Activated CD4-positive, alpha-beta T cell treated with anti-CD3 and anti-CD28 coated beads, Interleukin-2, Interleukin-6, amounts not matched to agents 100 ng/mL and 50 ng/mL, durations not matched to agents 16 hours and 8 hours (primary cell): Measurements from ENCODE around the gene ALS2.
"Not testable (repeated sequence)": the region's sequence is repeated elsewhere in the genome, so short reads cannot be mapped to it uniquely, and the experiment has no call there.

Experiments used
- DNase-seq: peaks from one replicate; pipeline ENCODE4 v3.0.0-alpha.2; 2020

The ALS2 gene

DNA sequence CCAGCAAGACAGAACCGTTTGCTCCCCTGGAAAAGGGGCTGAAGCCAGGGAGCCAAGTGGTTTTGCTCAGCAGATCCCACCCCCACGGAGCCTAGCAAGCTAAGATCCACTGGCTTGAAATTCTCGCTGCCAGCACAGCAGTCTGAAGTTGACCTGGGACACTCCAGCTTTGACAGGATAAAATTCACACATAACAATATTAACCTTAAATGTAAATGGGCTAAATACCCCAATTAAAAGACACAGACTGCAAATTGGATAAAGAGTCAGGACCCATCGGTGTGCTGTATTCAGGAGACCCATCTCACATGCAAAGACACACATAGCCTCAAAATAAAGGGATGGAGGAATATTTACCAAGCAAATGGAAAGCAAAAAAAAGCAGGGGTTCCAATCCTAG is 109.5 kb downstream of the ALS2 start:
- not testable (repeated sequence) for DNase-seq

DNA sequence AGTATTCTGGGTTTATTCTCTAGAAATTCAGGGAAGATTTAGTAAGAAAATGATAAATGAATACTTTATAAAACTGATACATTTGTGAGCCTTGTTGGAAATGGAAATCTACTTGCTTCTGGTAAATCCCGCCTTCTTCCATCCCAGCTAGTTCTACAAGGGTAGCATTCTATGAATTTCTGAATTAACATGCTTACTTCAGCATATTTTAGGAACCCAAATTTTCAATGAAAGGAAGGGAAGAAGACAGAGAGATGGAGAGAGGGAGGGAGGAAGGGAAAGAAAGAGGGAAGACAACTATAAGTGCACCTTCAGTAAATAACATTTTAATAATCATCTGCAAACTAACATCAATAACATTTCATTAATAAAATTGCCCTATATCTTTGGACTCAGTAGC is 110.9 kb downstream of the ALS2 start:
- no peak for DNase-seq

DNA sequence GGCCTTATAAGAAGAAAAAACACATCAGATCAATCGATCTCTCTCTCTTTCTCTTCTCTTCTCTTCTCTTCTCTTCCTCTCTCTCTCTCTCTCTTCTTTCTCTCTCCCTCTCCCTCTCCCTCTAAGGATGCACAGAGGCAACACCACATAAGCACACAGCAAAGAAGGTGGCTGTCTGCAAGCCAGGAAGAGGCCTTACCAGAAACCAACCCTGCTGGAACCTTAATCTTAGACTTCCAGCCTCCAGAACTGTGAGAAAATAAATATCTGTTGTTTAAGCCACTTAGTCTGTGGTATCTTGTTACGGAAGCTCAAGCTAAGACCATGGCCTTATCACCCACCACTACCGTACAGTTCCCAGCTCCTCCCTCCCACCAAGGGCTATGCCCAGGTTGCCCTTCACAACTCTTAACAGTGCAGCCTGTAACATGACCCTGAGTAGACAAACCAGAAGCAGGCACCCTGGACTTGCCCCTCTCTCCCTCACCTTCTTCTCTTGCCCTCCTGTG is 112.3 kb downstream of the ALS2 start:
- no peak for DNase-seq

DNA sequence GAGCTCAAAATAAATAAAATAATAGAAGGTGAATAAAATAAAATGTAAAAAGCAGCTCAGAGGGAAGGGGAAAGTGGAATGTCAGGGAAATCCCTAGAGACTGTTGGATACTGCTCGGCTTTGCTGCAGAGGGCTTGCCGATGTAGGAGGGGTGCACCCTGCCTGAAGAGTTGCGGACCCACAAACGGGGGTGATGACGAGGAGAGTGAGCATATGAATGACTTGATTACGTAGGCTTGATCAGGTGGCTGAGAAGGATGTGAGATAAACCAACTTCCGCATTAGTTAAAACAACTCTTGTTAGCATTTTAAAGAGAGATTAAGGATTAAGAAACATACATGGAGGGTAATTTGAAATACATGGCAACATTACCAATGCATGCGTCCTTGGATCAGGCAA is 116.4 kb downstream of the ALS2 start:
- DNase-seq = no peak

DNA sequence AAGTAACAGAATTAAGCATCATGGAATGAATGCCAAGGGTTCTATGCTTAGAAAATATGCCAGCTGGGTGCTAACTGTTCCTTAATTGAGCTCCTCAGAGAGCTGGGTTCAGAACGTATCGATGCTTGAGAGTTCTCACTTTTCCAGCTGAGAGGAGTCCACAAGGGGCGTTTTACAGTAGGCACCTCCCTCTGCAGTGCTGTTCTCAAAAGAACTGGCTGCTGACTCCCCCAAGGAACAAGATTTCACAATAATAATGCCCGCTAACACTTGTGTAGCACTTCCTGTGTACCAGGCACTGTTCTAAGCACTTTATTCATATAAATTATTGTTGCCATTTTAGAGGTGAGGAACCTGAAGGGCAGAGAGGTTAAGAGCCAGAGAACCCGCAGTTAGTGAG is 119.4 kb downstream of the ALS2 start:
- no peak for DNase-seq

DNA sequence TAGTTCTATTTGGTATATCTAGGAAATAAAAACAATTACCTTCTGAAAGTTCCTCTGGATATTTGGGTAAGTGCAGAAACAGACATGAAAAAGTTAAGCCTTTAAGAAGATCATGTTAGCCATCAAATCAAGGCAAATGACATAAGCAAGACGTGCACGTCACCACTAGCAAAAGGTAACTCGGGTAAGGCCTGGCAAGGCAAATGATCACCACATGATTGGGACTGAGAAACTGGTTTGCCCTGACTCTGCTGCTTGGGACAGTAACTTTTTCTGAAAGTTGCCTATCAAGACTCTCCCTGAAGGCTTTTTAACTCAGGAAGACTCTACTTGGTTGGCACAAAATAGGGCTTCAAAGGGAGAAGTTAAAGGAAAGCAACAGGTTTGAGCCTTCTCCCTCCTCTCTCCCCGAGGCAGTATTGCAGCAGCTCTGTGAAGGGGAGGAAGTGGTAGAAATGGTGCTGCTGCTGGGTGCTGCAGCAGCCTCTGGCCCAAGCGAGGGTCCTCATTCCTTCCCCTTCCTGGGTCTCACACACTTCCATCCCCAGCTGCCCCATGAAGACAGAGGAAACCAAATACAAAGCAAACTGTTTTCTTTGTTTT is 120.3 kb downstream of the ALS2 start:
- no peak for DNase-seq

DNA sequence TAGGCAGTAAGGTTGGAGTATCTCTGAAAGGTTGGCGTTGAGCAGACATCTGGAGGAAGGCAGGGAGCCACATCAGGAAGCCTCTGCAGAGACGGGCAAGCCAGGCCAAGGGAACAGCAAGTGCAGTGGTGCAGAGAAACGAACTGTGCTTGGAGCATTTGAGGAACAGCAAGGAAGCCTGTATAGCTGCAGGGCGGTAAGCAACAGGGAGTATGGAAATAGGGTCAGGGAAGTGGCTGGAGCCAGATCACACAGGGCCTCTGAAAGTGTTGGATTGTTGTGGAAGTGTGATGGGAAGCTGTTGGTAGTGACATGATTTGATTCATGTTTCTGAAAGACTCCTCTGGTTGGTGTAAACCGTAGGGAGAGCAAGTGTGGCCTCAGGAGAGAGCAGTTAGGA is 124.0 kb downstream of the ALS2 start:
- no peak for DNase-seq

DNA sequence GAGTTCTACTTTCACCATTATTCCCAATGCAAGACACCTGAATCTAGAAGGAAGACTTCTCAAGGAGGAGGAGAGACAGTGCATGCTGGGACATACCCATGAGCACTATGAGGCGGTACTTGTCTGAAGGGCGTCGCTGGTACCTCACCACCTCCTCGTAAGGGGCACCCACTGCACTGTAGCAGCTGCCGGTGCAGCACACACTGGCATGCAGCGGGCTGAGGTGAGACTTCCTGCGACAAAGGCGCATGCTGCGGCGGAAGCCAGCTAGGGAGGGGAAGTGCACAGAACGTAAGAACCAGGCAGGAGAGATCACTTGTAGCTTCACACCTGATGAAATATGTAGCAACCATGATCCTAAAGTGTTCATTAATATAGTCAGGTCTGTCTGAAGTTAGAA is 124.6 kb downstream of the ALS2 start:
- no peak for DNase-seq

DNA sequence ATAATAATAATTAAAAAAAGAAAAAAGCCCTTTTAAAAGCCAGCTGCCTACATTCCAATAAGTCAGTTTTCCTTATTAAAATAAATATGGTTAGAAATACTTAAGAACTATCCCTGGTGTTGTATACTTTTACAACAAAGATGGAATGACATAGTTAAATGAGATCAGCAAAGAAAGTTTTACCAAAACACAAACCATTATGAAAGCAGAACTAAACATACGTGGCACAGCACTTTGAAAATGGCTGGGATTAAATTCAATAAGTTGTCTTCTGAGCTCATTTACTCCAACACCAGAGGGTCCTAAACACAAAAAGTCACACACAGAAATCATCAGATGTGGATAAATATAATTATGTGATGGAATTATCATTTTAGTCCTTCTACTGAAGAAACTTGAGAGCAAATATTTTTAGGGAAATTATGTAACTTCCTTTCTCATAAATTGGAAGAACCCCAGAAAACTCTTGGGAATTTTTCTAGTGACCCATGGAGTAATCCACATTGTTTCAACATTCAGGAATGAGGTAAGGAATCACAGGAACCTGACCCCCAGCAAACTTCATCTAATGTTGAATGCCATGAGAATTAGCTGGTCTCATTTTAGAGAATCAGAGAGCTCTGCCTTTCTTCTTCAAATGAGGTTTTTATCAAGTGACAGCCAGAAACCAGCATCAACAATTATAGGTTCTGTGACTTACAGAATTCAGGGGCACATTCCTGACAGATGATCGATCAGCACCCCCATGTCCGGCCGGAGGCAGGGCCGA is 125.9 kb downstream of the ALS2 start:
- no peak for DNase-seq

DNA sequence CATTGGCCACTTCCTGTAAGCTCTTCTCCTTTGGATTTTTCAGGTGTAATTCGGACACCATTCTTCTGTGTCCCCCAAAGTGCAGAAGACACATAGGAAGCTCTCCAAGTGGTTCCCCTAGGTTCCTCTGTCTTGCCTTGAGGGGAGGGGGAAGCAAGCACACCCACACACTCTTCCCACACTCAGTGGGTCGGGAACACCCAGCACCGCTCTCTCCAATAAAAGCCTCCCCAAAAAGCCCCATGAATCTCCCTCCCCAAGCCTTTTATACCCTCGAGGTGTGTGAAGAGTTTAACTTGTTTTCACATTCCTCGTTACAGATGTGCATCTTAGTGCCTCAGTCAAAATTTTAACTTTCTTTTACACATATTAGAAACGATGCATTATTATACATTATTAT is 127.5 kb downstream of the ALS2 start:
- DNase-seq = no peak
